ENCODE data around the gene MAPKAPK2. TPM values are rescaled to one million over a fixed set of nuclear protein-coding genes. Genes with fewer than 3 reads are reported as not detected.

The MAPKAPK2 gene
- 22.5 and 48.8 TPM in 2 replicates for total RNA-seq

GRCh38 chr1:206684478-206685333, at the start of gene MAPKAPK2:
Gene MAPKAPK2 (plus strand): TSS chr1:206684905. CDS start chr1:206685230, 325 bp downstream.

GRCh38 chr1:206635080-206635977, 49.4 kb upstream of the MAPKAPK2 start, which contains the start of gene DYRK3:
Gene DYRK3 (plus strand): TSS chr1:206635536. CDS start chr1:206635704, 168 bp downstream.

GRCh38 chr1:206770531-206771337, 86.0 kb downstream of the MAPKAPK2 start, which contains the start of gene IL19:
Gene IL19 (plus strand): TSS chr1:206770773. CDS start chr1:206836663, 65,890 bp downstream.

GRCh38 chr1:206772243-206772937, 87.7 kb downstream of the MAPKAPK2 start, which contains the start of gene IL10:
Gene IL10 (minus strand): TSS chr1:206772494. CDS start chr1:206772435, 59 bp downstream.

Other genes starting within 250 kb of the MAPKAPK2 start
- 6.5 and 35.0 TPM in 2 replicates for gene IKBKE, start 214.4 kb upstream of the MAPKAPK2 start, total RNA-seq
- 0.06 and 0.16 TPM in 2 replicates for gene RASSF5, start 177.4 kb upstream of the MAPKAPK2 start, total RNA-seq
- gene EIF2D, start 72.4 kb upstream of the MAPKAPK2 start, total RNA-seq, result 39.3 and 61.5 TPM in 2 replicates
- 9.2 and 9.3 TPM in 2 replicates for gene DYRK3, start 49.4 kb upstream of the MAPKAPK2 start, total RNA-seq
- gene IL19, start 85.9 kb downstream of the MAPKAPK2 start, total RNA-seq, result not detected in 2 replicates
- gene IL10, start 87.6 kb downstream of the MAPKAPK2 start, total RNA-seq, result not detected in 2 replicates
- gene IL20, start 180.7 kb downstream of the MAPKAPK2 start, total RNA-seq, result not detected in 2 replicates
- gene IL24, start 212.5 kb downstream of the MAPKAPK2 start, total RNA-seq, result not detected in 2 replicates
- not detected in 2 replicates for gene FCMR, start 237.0 kb downstream of the MAPKAPK2 start, total RNA-seq